SU-DHL-6 (cell line): ENCODE data around the gene DMRTB1.

Experiments
- CTCF ChIP-seq: fragments of 200-600 bp; sonication (generic); IDR thresholded peaks from one replicate; pipeline ENCODE4 v1.5.1; 2017; ENCODE audit warnings: antibody characterized with exemption, mild to moderate bottlenecking, low read length, moderate library complexity; ENCODE audit not compliant: insufficient read depth, poor library complexity, severe bottlenecking
- EZH2phosphoT487 ChIP-seq: fragments of 200-600 bp; sonication (generic), shearing (Covaris generic); conservative IDR thresholded peaks from 2 replicates; pipeline ENCODE4 v1.6.1; 2018; ENCODE audit warnings: mild to moderate bottlenecking, antibody characterized with exemption, low read length, moderate library complexity, mixed read lengths

DNA sequence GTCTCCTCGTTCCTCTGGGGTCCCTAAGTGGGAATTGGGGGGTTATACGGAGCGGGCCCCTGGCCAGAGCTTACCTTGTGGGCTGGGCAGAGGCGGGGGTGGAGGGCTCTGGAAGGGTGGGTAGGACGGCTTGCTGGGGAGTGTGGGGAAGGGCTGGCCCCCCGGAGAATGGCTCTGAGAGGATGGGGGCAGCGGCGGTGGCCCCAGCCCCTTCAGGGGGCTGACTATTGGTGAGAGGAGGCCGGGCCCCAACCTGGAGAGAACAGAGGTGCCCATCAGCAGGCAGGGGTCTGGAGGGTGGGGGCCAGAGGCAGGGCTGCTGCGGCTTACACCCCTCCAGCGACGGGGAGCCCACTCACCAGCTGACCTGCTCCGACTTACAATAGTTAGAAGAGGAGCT, 50.6 kb downstream of the DMRTB1 start:
- TF ChIP-seq CTCF (no peak), EZH2phosphoT487 (no peak)
